HG03159 (cell line): ENCODE measurements around the gene LRFN3.
A peak's percentile ranks its signal among the peaks of the same experiment; 100 is the strongest.
"Not testable (repeated sequence)": the region's sequence is repeated elsewhere in the genome, so short reads cannot be mapped to it uniquely, and the experiment has no call there.

Experiments
- ATAC-seq: cut with Tn5 transposase; IDR thresholded peaks from one replicate; pipeline ENCODE4 v1.9.1; 2021; ENCODE audit warnings: mild to moderate bottlenecking, moderate library complexity; ENCODE audit not compliant: unreplicated experiment

Gene LRFN3

DNA sequence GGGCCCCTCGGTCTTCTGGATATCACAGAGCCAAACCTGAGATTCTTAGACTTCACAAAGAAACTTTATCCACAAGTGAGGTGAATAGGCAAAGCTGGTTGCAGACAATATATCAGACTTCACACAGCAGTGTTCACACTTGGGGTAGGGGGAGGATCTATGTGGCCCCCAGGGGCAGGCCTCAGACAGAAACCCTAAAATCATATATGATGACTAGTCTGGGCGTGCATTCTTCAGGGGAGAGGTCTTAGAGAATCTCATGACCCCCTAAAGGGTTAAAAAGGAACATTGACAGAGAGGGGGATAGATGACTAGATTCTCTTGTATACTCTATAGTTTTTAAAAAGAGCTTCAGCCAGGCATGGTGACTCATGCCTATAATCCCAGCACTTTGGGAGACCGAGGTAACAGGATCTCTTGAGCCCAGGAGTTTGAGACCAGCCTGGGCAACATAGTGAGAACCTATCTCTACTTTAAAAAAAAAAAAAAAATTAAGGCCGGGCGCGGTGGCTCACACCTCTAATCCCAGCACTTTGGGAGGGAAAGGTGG is 30.9 kb upstream of the LRFN3 start:
- ATAC-seq: no peak

DNA sequence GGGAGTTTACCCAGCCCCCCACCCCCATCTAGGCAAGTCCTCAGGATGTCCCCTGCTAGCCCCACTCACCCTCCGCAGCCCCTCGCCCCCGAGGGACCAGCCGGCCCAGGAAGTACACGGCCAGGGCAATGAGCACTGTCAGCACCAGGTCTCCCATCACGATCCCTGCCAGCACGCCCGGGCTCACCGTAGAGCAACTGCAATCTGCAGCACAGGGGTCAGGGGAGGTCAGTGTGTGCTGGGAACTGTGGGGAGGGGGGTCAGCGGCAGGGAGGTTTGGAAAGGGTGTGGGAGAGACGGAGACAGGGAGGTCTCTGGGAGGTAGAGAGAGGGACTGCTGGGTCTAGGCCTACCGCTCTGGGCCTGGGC is 28.8 kb upstream of the LRFN3 start:
- ATAC-seq: no peak

DNA sequence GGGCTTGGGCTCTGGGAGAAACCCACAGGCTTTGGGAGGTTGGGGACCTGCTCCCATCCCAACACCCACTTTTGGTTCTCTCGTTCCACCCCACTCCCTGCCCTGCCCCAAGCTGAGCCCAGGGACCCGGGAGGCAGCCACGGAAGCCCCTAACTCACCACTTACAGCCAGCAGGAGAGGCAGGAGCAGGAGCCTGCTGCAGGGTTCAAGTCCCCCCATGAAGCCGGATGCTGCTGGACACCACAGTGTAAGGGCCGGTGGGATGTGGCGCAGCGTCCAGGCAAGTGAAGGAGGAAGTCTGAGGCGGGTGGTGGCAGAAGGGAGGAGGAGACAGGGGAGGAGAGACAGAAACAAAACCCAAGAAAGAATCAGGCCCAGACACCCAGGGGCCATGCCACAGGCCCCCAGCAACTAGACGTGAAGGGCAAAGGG is 28.1 kb upstream of the LRFN3 start, which contains the start of gene TYROBP:
Gene TYROBP (minus strand): TSS at position 286 of the 432 bp plus-strand sequence. CDS start 67 bp downstream, at position 219.
- no peak for ATAC-seq

DNA sequence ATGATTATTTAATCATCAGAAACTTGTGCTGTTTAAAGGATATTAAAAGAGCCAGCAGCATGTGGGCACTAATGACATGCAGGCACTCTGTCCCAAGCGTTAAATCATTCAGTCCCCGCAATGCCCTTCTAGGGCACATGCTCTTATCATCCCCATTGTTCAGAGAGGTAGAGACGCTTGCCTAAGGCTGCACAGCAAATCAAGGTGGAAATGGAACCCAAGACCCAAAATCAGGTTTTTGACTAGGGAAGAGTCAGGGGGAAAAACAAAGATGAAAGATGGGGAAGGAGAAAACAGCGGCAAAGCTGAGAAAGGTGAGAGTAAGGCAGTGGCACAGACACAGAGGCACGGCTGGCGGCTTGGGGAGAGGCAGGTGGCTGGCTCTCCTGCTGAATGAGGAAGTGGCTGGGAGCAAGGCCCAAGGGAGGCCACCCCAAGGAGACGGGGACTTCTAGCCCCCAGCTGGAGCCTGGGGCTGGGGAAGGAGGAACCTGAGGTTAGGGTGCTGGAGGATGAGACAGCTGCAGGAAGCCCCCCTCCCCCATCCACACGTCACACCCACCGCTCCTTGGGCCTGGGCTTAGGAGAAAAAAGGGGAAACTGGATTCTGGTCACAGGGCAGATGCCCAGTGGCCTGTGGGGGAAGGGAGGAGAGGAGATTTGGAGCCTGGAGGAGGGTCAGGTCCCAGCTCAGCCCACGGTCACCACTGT is 27.0 kb upstream of the LRFN3 start:
- ATAC-seq: no peak

DNA sequence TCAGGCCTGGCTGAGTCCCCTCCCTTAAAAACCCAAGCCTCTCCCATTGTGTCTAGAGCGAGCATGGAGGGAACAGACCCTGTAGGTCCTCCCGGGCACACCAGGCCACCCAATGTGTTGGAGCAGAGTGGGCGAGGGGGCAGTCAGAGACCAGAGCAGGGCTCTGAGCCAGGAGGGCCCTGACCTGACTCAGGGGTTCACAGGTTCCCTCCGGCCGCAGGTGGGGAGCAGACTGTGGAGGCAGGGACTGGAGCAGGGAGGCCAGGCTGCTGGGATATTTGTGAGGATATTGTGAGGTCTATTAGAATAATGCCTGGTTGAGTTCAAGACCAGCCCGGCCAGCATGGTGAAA is 26.5 kb upstream of the LRFN3 start:
- ATAC-seq: no peak

DNA sequence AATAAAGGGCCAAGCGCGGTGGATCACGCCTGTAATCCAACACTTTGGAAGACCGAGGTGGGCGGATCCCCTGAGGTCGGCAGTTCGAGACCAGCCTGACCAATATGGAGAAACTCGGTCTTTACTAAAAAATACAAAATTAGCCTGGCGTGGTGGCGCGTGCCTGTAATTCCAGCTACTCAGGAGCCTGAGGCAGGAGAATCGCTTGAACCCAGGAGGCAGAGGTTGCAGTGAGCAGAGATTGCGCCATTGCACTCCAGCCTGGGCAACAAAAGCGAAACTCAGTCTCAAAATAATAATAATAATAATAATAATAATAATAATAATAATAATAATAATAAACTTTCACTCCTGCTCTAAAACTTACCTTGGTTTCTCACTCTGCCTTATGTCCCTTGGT is 25.8 kb upstream of the LRFN3 start:
- not testable (repeated sequence) for ATAC-seq

DNA sequence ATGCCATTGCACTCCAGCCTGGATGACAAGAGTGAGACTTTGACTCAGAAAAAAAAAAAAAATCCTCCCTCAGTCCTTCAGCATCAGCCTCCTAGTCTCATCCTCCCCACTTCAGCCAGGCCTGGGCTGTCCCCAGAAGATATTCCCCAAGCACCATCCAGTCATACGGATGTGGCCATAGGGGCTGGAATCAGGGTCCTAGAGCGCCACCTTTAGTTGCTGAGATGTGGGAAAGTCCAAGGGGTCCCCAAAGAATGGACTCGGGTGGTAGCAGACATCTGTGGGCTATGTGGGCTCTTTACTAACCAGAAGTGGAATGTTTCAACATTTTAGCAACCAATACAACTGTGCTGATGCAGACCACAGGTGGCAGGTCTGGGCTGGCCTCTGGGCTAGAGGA is 25.0 kb upstream of the LRFN3 start:
- no peak for ATAC-seq

DNA sequence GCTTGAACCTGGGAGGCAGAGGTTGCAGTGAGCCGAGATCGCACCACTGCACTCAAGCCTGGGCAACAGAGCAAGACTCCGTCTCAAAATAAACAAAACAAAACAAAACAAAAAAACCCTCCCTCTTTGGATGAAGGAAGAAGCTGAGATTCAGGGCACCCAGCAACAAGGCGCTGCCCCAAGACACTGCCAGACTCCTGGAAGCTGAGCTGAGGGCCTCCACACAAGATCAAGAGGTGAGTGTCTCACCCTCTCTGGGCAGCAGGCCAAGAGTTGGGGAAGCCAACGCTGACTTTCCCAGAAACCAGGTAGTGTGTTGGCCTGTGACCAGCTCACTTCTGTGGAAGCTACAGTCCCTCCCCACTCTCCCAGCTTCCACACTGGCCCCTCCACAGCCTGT is 24.4 kb upstream of the LRFN3 start:
- ATAC-seq: no peak

DNA sequence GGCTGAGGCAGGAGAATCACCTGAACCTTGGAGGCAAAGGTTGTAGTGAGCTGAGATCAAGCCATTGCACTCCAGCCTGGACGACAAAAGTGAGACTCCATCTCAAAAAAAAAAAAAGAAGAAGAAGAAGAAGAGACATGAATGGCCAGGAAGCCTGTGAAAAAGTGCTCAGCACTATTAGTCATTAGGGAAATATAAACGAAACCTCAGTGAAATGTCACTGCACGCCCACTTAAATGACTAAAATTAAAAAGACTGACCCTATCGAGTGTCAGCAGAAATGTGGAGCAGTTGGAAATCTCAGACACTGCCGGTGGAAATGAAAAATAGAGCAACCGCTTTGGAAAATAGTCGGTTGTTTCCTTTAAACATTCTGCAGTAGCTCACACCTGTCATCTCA is 22.6 kb upstream of the LRFN3 start:
- no peak for ATAC-seq

DNA sequence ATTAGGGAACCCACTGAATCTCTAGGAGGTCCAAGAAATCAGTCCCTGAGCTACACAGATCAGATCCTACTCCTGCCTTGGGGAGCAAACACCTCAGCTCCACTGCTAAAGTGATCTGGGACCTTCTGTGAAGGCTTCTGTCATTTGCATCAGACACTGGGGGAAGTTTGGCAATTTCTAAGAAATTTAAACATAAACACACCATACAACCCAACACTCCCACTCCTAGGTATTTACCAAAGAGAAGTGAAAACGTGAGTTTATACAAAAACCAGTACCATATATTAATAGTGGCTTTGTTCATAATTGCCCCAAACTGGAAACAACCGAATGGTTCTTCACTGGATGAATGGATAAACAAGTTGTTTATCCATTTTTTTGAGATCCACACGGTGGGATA is 20.7 kb upstream of the LRFN3 start:
- no peak for ATAC-seq

DNA sequence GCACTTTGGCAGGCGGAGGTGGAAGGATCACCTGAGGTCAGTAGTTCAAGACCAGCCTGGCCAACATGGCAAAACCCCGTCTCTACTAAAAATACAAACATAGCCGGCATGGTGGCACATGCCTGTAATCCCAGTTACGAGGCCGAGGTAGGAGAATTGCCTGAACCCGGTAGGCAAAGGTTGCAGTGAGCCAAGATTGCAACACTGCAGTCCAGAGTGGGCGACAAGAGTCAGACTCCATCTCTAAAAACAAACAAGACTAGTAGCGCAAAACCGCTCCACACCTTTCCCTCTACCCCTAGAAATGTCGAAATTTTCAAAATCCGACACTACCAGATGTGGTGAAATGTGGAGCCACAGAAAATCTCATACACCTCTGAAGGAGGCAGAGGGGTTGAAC is 16.9 kb upstream of the LRFN3 start:
- no peak for ATAC-seq

DNA sequence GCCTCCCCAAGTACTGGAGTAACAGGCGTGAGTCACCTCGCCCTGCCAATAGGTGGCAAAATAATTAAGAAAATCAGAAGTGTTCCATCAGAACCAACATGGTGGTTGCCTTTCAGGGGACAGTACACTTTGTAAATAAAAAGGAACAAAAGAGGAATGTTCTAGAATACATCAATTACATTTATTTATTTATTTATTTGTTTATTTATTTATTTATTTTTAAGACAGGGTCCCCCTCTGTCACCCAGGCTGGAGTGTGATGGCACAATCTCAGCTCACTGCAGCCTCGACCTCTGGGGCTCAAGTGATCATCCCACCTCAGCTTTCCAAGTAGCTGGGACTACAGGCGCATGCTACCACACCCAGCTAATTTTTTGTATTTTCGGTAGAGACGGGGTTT is 15.2 kb upstream of the LRFN3 start:
- no peak for ATAC-seq

DNA sequence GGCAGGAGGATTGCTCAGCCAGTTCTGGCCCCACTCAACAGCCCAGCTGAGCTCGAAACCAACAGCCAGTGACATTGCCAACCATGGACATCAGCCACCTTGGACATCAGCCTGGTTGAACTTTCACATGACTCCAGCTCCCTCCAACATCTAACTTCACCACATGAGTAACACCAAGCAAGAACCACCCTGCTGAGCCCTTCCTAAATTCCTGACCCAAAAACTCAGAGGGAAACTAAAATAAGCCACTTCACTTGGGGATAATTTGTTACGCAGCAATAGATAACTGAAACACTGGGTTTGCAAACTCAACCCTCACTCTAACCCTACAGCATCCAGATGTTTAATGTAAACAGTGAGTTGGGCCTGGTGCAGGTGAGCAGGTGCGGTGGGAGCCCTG is 10.7 kb upstream of the LRFN3 start:
- no peak for ATAC-seq

DNA sequence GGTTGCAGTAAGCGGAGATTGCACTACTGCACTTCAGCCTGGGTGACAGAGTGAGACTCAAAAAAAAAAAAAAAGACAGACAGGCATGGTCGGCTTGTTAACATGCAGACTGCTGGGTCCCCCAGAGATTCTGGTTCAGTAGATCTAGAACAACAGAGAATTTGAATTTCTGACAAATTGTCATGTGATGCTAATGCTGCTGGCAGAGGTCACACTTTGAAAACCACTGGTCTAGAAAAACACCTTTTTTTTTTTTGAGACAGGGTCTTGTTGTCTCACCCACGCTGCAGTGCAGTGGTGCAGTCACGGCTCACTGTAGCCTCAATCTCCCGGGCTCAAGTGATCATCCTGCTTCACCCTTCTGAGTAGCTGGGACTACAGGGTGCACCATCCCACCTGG is 7.7 kb upstream of the LRFN3 start:
- ATAC-seq: no peak

DNA sequence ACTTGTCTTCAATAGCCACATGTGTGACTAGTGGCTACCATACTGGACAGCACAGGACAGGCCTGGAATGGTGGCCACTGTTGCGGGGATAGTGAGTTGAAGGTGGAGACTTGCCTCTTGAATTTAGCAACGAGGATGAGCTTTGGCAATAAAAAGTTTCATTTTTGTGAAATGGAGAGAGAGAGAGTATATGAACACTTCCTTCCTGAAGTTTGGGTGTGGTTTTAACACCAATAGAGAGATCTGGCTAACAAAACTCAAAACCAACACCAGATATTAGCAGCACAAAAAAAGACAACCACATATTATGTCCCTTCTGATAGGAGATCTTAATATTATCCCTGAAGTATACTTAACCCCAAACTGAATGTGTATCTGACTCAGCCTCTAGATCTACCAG is 6.3 kb upstream of the LRFN3 start:
- no peak for ATAC-seq

DNA sequence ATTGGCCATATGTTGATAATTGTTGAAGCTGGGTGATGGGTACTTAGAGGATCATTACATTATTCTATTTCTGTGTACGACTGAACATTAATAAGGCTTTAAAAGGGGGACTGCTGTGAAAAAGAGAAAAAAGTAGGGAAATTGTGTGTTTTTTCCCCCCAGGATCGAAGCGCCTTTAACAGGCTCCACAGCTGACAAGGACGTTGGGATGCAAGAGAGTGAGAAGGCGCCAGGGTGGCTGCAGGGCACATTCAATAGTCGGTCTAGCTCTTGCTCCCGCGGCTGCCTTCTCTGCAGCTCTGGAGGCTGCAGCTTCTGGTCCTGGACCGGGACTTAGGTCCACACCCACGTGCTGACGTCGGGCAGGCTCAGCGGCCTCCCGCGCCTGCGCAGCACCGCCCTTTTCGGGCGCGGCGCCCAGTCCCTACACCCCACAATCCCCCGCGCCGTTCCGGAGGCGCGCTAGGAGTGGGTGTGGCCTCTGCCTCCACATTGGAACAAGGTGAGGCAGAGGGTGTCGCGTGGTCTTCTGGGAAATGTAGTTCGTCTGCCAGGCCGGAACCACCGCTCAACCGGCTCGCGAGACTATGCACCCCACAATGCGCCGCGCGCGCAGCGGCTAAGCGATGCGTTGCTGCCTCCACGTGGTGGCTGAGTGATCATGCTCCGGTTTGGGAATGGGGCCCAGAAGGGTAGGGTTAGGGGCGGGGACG is 4.9 kb upstream of the LRFN3 start:
- peak; percentile 93 for ATAC-seq

DNA sequence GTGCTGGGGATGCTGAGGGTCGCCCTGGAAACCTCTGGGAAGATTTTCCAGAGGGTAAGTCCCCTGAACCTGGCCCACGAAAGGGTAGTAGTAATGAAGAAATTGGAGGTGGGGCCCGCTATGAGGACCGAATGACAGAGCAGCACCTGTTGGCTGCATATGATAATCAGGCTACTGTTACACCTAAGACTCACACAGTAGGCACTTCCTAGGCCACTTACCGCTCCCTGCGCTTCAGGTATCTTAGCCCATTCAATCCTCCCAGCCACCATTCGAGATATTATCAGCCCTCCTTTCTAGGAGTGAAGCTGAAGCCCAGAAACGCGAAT is 4.3 kb upstream of the LRFN3 start:
- ATAC-seq: peak; percentile 3

DNA sequence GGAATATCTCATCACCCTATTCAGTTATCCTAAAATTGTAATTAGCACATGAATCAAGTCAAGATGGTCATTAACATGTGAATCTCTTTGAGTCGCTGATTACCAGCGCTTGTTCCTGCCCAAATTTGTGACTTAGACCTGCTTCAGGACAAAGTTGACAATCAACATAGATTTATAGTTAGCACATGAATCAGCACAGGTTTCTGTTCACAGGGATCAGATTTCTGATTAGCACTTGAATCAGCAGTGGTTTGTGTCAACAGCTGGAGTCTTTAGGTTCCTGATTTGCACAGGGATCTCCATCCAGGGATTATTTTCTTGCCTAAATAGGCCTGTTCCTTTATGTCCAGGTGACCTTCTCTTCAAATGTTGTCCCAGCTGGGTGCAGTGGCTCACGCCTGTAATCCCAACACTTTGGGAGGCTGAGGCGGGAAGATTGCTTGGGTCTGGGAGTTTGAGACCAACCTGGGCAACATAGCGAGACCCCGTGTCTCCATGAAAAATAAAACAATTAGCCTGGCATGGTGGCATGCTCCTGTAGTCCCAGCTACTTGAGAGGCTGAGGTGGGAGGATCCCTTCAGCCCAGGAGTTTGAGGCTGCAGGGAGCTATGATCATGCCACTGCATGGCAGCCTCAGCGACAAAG is 3.8 kb upstream of the LRFN3 start:
- ATAC-seq: no peak

DNA sequence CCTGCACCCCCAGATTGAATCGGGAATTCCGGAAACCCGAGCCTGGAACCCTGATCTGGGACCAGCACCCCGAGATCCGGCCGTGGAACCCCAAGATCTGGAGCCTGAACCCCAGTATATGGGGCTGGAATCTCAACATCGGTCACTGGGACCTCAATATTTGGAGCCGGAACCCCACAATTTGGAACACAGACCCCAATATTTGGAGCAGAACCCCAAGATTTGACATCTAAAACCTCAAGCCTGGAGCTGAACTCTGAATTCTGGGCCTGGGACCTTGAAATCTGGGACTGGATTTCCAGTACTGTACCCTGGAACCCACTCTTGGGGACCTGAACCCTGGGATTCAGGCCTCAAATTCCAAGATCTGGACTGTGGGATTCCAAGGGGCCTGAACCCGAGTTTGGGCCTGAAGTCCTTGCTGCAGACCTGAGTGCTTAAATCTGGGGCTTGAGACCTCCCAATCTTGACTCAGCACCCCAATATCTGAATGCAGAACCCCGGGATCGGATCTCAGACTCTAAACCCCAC is 629 bp downstream of the LRFN3 start:
- ATAC-seq: no peak

DNA sequence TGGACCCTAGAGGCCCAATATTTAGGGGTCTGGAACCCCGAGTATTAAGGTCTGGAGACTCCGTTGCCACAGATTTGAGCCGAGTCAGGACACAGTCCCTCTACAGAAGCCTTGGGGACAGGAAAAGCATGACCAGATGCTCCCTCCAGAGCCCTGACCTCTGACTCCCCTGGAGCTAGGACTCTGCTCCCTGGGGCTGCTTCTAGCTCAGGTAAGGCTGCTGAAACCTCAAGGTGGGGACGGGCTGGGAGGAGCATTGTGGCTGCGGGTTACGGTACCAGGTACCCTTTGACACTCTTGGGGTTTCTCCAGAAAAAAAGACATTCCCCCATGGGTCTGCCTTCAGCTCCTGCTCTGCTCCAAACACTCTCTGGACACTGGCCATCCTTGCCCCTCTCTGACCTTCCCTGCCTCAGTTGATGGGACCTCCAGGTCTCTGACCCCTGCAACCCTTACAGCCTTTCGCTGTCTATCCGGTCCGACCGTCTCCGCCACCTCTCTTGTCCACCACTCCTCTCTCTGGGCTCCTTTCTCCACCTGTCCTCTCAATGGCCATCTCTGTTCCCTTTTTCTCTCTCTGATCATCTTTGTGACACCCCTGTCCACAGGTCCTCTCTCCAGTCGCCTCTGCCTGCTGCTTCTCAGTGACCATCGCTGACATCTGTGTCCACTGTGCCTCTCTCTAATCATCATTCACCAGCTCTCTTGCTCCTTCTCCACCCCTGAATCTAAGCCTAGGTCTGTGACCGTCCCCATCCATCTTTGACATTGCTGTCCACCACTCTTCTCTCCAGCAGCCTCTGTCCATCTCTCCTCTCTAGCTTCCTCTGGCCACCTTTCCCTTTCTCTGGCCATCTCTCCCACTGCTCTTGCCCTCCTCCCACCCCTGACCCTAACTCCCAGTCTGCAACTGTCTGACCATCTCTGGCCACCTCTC is 1.4 kb downstream of the LRFN3 start:
- ATAC-seq: no peak
